CD14-positive monocyte (primary cell): ENCODE data around the gene PLCD1. TPM values are rescaled to one million over a fixed set of nuclear protein-coding genes. Genes with fewer than 3 reads are reported as not detected.

Experiments
- DNase-seq, 3 donors: peaks; one replicate each; pipeline ENCODE4 v3.0.0-alpha.2; 2011 to 2022
- H2AFZ ChIP-seq: 2 replicates; pipeline ENCODE4 v1.6.0; 2012; ENCODE audit warnings: mild to moderate bottlenecking, low read depth, low read length, inconsistent platforms; ENCODE audit not compliant: insufficient read depth, poor library complexity, severe bottlenecking
- H3K27ac ChIP-seq, 2 donors: 1 replicate in 1 of 2; 2 replicates in 1 of 2; pipeline ENCODE4 v1.5.1; 2012 to 2013; ENCODE audit warnings: low read length in 2 of 2, control low read depth in 1 of 2, inconsistent platforms in 1 of 2, low read depth in 1 of 2, mild to moderate bottlenecking in 1 of 2
- H3K27me3 ChIP-seq, 2 donors: one replicate each; pipeline versions ENCODE4 v1.6.0 to v1.6.1; 2011 to 2013; ENCODE audit warnings: low read length in 2 of 2; ENCODE audit not compliant: control insufficient read depth in 2 of 2, insufficient read depth in 2 of 2
- H3K36me3 ChIP-seq, 2 donors: replicated peaks in 1 of 2; 1 replicate in 1 of 2; 2 replicates in 1 of 2; pipeline versions ENCODE4 v1.5.1 to v1.6.1; 2012 to 2013; ENCODE audit warnings: low read length in 2 of 2, control low read depth in 1 of 2, inconsistent platforms in 1 of 2, mild to moderate bottlenecking in 1 of 2; ENCODE audit not compliant: insufficient read depth in 2 of 2, control insufficient read depth in 1 of 2
- H3K4me1 ChIP-seq, 2 donors: 1 replicate in 1 of 2; 2 replicates in 1 of 2; pipeline versions ENCODE4 v1.5.1 to v1.6.1; 2012 to 2013; ENCODE audit warnings: low read length in 2 of 2, control low read depth in 1 of 2, inconsistent platforms in 1 of 2, mild to moderate bottlenecking in 1 of 2, moderate library complexity in 1 of 2; ENCODE audit not compliant: insufficient read depth in 2 of 2, control insufficient read depth in 1 of 2
- H3K4me2 ChIP-seq: replicated peaks from 2 replicates; pipeline ENCODE3; 2012; ENCODE audit warnings: low read length, moderate library complexity, mild to moderate bottlenecking; ENCODE audit not compliant: poor library complexity, severe bottlenecking; ENCODE audit errors: extremely low read depth
- H3K4me3 ChIP-seq, 3 experiments: fragments of 200-600 bp in 1 of 3; sonication (generic) in 1 of 3; replicated peaks in 1 of 3; 1 replicate in 2 of 3; 2 replicates in 1 of 3; pipeline ENCODE4 v1.5.1; 2011 to 2013; ENCODE audit warnings: low read length in 3 of 3, mild to moderate bottlenecking in 3 of 3, control low read depth in 2 of 3, low read depth in 2 of 3, inconsistent platforms in 1 of 3, moderate library complexity in 1 of 3
- H3K79me2 ChIP-seq: 2 replicates; pipeline ENCODE4 v1.6.0; 2012; ENCODE audit warnings: mild to moderate bottlenecking, control low read depth, inconsistent platforms, low read length, moderate library complexity; ENCODE audit not compliant: insufficient read depth
- H3K9ac ChIP-seq: 2 replicates; pipeline ENCODE4 v1.6.0; 2017; ENCODE audit warnings: low read length, mild to moderate bottlenecking; ENCODE audit not compliant: insufficient read depth, poor library complexity, severe bottlenecking
- H3K9me3 ChIP-seq, 2 donors: replicated peaks in 1 of 2; 1 replicate in 1 of 2; 2 replicates in 1 of 2; pipeline versions ENCODE4 v1.5.1 to v1.6.1; 2012 to 2013; ENCODE audit warnings: low read length in 2 of 2, control low read depth in 1 of 2; ENCODE audit not compliant: control insufficient read depth in 1 of 2, insufficient read depth in 1 of 2
- H4K20me1 ChIP-seq: 2 replicates; pipeline ENCODE4 v1.6.0; 2012; ENCODE audit warnings: mild to moderate bottlenecking, low read length, control low read depth, moderate library complexity; ENCODE audit not compliant: insufficient read depth
- H3K27ac Mint-ChIP-seq, 7 donors: one replicate each; pipeline ENCODE4 v1.8.0; 2020; ENCODE audit warnings: mild to moderate bottlenecking in 7 of 7, mixed read lengths in 7 of 7, moderate library complexity in 6 of 7, inconsistent platforms in 2 of 7
- H3K27me3 Mint-ChIP-seq, 3 donors: one replicate each; pipeline ENCODE4 v1.8.0; 2021 to 2022; ENCODE audit warnings: low read depth in 3 of 3, mild to moderate bottlenecking in 3 of 3, mixed read lengths in 3 of 3, moderate library complexity in 3 of 3, inconsistent platforms in 1 of 3
- H3K36me3 Mint-ChIP-seq, 2 donors: one replicate each; pipeline ENCODE4 v1.8.0; 2020; ENCODE audit warnings: mixed read lengths in 2 of 2, inconsistent platforms in 1 of 2, mild to moderate bottlenecking in 1 of 2
- H3K4me1 Mint-ChIP-seq: one replicate; pipeline ENCODE4 v1.8.0; 2020; ENCODE audit warnings: mild to moderate bottlenecking, mixed read lengths
- H3K4me3 Mint-ChIP-seq, 2 donors: one replicate each; pipeline ENCODE4 v1.8.0; 2020; ENCODE audit warnings: mild to moderate bottlenecking in 2 of 2, mixed read lengths in 2 of 2, moderate library complexity in 1 of 2
- H3K9me3 Mint-ChIP-seq, 7 donors: one replicate each; pipeline ENCODE4 v1.8.0; 2020 to 2022; ENCODE audit warnings: mixed read lengths in 7 of 7, mild to moderate bottlenecking in 6 of 7, moderate library complexity in 6 of 7, inconsistent platforms in 2 of 7
- WGBS: methylation state at CpG from one replicate; pipeline ENCODE4 v1.1.5; 2013; ENCODE audit warnings: missing lambda C conversion rate; ENCODE audit not compliant: insufficient coverage; 5-methylcytosine and 5-hydroxymethylcytosine counted together
- intact Hi-C, 2 donors: fragments of 100-400 bp; cut with micrococcal nuclease; formaldehyde crosslinking; loops; one replicate each; pipeline versions ENCODE4 v1.15.0 to v1.15.1; 2023
- polyA plus RNA-seq, 3 donors: library from polyadenylated mRNA; depleted of rRNA in 1 of 3; unstranded in 2 of 3; stranded (reverse) in 1 of 3; fragments of 300-500 nt in 2 of 3; fragments of >200 nt in 1 of 3; fragmentation: Illumina TruSeq in 2 of 3; gene quantifications; 1 replicate in 2 of 3; 2 replicates in 1 of 3; pipeline ENCODE4 v1.2.3, GENCODE V29; 2012 to 2021
- TF ChIP-seq, protein P1 (sequence below): fragments of 200-600 bp; IDR thresholded peaks from one replicate; pipeline ENCODE4 v1.8.0; 2022; ENCODE audit warnings: antibody characterized with exemption, mild to moderate bottlenecking

PLCD1 gene
- polyA plus RNA-seq, 3 donors: 4.1 to 6.4 (median 6.0) TPM

DNA sequence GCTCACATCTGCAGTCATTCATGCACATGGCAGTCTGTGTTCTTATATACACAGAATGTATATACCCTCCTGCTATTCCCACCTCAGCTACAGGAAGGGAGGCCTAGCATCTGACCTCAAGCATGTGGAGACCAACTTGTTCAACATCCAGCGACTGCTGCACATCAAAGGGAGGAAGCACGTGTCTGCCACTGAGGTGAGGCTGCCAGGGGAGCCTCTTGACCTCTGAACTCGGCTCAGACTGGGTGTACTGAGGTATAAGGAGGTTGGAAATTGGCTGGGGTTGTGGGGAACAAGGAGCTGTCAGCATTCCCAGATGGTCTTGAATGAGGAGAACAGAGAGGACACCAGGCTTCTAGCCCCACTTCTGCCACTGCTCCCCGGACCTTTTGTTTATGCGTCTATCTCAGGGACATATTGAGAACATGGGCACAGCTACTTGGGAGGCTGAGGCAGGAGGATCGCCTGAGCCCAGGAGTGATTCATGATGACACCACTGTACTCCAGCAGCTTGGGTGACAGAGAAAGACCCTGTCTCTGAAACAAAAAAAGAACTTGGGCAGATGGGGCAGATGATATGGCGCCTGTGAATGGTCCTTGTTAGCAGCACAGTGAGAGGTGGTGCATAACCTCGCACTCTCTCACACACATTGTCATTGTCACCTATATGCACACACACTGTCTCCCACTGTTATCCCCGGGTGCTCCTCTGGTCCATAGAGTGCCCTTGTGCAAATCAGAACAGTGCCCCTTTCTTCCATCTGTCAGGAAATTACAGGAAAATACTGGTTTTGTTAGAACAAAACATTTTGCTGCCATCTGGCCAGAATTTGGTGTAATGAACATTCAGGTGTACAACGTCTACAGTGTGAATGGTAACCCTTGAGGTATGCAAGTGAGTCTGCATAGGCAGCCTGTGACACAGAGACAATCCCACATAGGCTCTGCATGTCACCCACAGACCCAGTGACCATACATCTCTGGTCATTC is 33.5 kb downstream of the PLCD1 start:
- Histone ChIP-seq H3K27me3 (no peaks in the 10 kb centered on the region), H3K4me1 (peaks cover 53 to 65% of the 10 kb centered on the region in 2 donors), H3K4me2 (no peak overlapping the region), H4K20me1 (no peaks in the 10 kb centered on the region), H3K36me3 (peaks cover 12 to 28% of the 10 kb centered on the region in 2 donors), H3K9ac (no peak overlapping the region), H3K79me2 (peaks cover 39% of the 10 kb centered on the region), H3K9me3 (no peaks in the 10 kb centered on the region), H3K27ac (peak overlapping the region in 1 of 2 donors; percentile 63), H2AFZ (no peak overlapping the region), H3K4me3 (no peak overlapping the region)
- peak overlapping the region in 6 of 7 donors; percentile 73 to 96 (median 81) for H3K27ac Mint-ChIP-seq
- TF ChIP-seq, protein P1, sequence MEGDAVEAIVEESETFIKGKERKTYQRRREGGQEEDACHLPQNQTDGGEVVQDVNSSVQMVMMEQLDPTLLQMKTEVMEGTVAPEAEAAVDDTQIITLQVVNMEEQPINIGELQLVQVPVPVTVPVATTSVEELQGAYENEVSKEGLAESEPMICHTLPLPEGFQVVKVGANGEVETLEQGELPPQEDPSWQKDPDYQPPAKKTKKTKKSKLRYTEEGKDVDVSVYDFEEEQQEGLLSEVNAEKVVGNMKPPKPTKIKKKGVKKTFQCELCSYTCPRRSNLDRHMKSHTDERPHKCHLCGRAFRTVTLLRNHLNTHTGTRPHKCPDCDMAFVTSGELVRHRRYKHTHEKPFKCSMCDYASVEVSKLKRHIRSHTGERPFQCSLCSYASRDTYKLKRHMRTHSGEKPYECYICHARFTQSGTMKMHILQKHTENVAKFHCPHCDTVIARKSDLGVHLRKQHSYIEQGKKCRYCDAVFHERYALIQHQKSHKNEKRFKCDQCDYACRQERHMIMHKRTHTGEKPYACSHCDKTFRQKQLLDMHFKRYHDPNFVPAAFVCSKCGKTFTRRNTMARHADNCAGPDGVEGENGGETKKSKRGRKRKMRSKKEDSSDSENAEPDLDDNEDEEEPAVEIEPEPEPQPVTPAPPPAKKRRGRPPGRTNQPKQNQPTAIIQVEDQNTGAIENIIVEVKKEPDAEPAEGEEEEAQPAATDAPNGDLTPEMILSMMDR: no peak
- no peaks in the 10 kb centered on the region for H3K9me3 Mint-ChIP-seq
- H3K4me1 Mint-ChIP-seq: peaks cover 56% of the 10 kb centered on the region
- peaks cover 28 to 37% of the 10 kb centered on the region in 2 donors for H3K36me3 Mint-ChIP-seq
- DNase-seq: no peak
- no peak overlapping the region for H3K4me3 Mint-ChIP-seq
- peaks cover 0 to 3% (median 2%) of the 10 kb centered on the region in 3 donors for H3K27me3 Mint-ChIP-seq
- 92% methylated on average over 4 of the region's 10 CpGs for WGBS
- intact Hi-C loops: no loop called here

DNA sequence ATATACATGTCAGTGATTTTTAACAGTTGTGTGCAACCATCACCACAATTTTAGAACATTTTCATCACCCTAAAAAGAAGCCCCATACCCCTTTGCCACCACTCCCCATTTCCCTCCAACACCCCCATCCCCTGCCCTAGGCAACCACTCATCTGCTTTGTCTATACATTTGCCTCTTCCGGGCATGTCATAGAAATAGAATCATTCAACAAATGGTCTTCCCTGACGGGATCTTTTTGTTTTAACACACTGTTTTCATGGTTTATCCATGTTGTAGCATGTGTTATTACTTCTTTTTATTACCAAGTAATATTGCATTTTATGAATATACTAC is 34.8 kb downstream of the PLCD1 start:
- Histone ChIP-seq H3K27ac (peak overlapping the region; percentile 94), H3K36me3 (peaks cover 6 to 15% of the 10 kb centered on the region in 2 donors), H3K79me2 (peaks cover 39% of the 10 kb centered on the region), H3K4me1 (peaks cover 53 to 65% of the 10 kb centered on the region in 2 donors), H3K4me3 (peak overlapping the region; percentile 62 to 84 (median 67)), H3K9ac (peak overlapping the region; percentile 85), H3K9me3 (no peaks in the 10 kb centered on the region), H3K27me3 (no peaks in the 10 kb centered on the region), H3K4me2 (peak overlapping the region; percentile 79), H4K20me1 (no peaks in the 10 kb centered on the region), H2AFZ (peak overlapping the region; percentile 91)
- peak overlapping the region; percentile 92 to 97 for H3K4me3 Mint-ChIP-seq
- peaks cover 1 to 3% (median 2%) of the 10 kb centered on the region in 3 donors for H3K27me3 Mint-ChIP-seq
- peaks cover 63% of the 10 kb centered on the region for H3K4me1 Mint-ChIP-seq
- no peaks in the 10 kb centered on the region for H3K9me3 Mint-ChIP-seq
- peaks cover 16 to 24% of the 10 kb centered on the region in 2 donors for H3K36me3 Mint-ChIP-seq
- peak overlapping the region; percentile 95 to 99 (median 97) for H3K27ac Mint-ChIP-seq
- WGBS: no CpG with 5 or more reads among the region's 2 CpGs
- TF ChIP-seq, protein P1: no peak
- no peak for DNase-seq
- intact Hi-C loops: no loop called here
